Measurements from ENCODE around the gene TMUB1.

- TF ChIP-seq CTCF (IDR thresholded peaks at IDR 0.05; ENCODE audit: borderline replicate concordance, extremely low read depth, low read length, poor library complexity, severe bottlenecking) (no peak), EZH2 (IDR thresholded peaks at IDR 0.05; ENCODE audit: borderline replicate concordance, low read depth, low read length, severe bottlenecking) (no peak)
These were observed 27.1 kb upstream of the TMUB1 start for GRCh38 chr7:151110236-151110940.

All from DND-41 (cell line).